Embryonic facial prominence (tissue), 1 donor: ENCODE results near the gene FUT8.
"Not testable (repeated sequence)": the region's sequence is repeated elsewhere in the genome, so short reads cannot be mapped to it uniquely, and the experiment has no call there.

Experiments
- DNase-seq: peaks from one replicate; pipeline ENCODE4 v3.0.0-alpha.2; 2016; ENCODE audit errors: extremely low spot score

The FUT8 gene

GRCh38 chr14:65419593-65420252, 7.2 kb downstream of the FUT8 start:
- DNase-seq = no peak

- DNase-seq = no peak
These were observed 8.9 kb downstream of the FUT8 start for GRCh38 chr14:65421201-65421981.

GRCh38 chr14:65422088-65422834, 9.7 kb downstream of the FUT8 start:
- no peak for DNase-seq

GRCh38 chr14:65423982-65424381, 11.5 kb downstream of the FUT8 start:
- no peak for DNase-seq

GRCh38 chr14:65424531-65424930, 12.0 kb downstream of the FUT8 start:
- DNase-seq = no peak

GRCh38 chr14:65425885-65426284, 13.4 kb downstream of the FUT8 start:
- DNase-seq = no peak

GRCh38 chr14:65426902-65427301, 14.4 kb downstream of the FUT8 start:
- DNase-seq = not testable (repeated sequence)

GRCh38 chr14:65428691-65429090, 16.2 kb downstream of the FUT8 start:
- no peak for DNase-seq

- DNase-seq = no peak
These were observed 17.2 kb downstream of the FUT8 start for GRCh38 chr14:65429757-65430156.

GRCh38 chr14:65431245-65431644, 18.7 kb downstream of the FUT8 start:
- DNase-seq = no peak

- DNase-seq = no peak
These were observed 19.4 kb downstream of the FUT8 start for GRCh38 chr14:65431951-65432350.

- DNase-seq = no peak
These were observed 19.9 kb downstream of the FUT8 start for GRCh38 chr14:65432361-65432948.

GRCh38 chr14:65433157-65433556, 20.6 kb downstream of the FUT8 start:
- DNase-seq = no peak

GRCh38 chr14:65433646-65434045, 21.1 kb downstream of the FUT8 start:
- DNase-seq = no peak

GRCh38 chr14:65434216-65434850, 21.8 kb downstream of the FUT8 start:
- DNase-seq = no peak

GRCh38 chr14:65438266-65438933, 25.9 kb downstream of the FUT8 start:
- DNase-seq = no peak

- no peak for DNase-seq
These were observed 26.6 kb downstream of the FUT8 start for GRCh38 chr14:65439117-65439516.

- DNase-seq = no peak
These were observed 27.7 kb downstream of the FUT8 start for GRCh38 chr14:65440230-65440629.

- DNase-seq = no peak
These were observed 31.7 kb downstream of the FUT8 start for GRCh38 chr14:65444230-65444629.

GRCh38 chr14:65446159-65446558, 33.6 kb downstream of the FUT8 start:
- DNase-seq = no peak

GRCh38 chr14:65449647-65450046, 37.1 kb downstream of the FUT8 start:
- no peak for DNase-seq
